ENCODE measurements around the gene IFNA6.
A peak's percentile ranks its signal among the peaks of the same experiment; 100 is the strongest.

Gene IFNA6

GRCh38 chr9:21362287-21362686, 11.6 kb upstream of the IFNA6 start:
- TF ChIP-seq CTCF (IDR thresholded peaks at IDR 0.05; ENCODE audit: insufficient read depth, low read length, poor library complexity, severe bottlenecking): no peak
- DNase-seq (ENCODE audit: extremely low read depth, insufficient read length): no peak
- Histone ChIP-seq H3K4me3 (replicated peaks; ENCODE audit: low read depth, low read length) (no peak overlapping the region), H3K27me3 (replicated peaks; ENCODE audit: control insufficient read depth, insufficient read depth, low read length) (no peaks in the 10 kb centered on the region), H3K36me3 (ENCODE audit: control insufficient read depth, insufficient read depth, low read length) (no peaks in the 10 kb centered on the region)

- Histone ChIP-seq H3K36me3 (ENCODE audit: control insufficient read depth, insufficient read depth, low read length) (no peaks in the 10 kb centered on the region), H3K4me3 (replicated peaks; ENCODE audit: low read depth, low read length) (no peak overlapping the region), H3K27me3 (replicated peaks; ENCODE audit: control insufficient read depth, insufficient read depth, low read length) (no peaks in the 10 kb centered on the region)
- TF ChIP-seq CTCF (IDR thresholded peaks at IDR 0.05; ENCODE audit: insufficient read depth, low read length, poor library complexity, severe bottlenecking): no peak
- peak; percentile 68 for DNase-seq (ENCODE audit: extremely low read depth, insufficient read length)
These were observed 7.1 kb upstream of the IFNA6 start for GRCh38 chr9:21357479-21358460.

GRCh38 chr9:21348430-21348970, 2.2 kb downstream of the IFNA6 start:
- TF ChIP-seq CTCF (IDR thresholded peaks at IDR 0.05; ENCODE audit: insufficient read depth, low read length, poor library complexity, severe bottlenecking): no peak
- Histone ChIP-seq H3K27me3 (replicated peaks; ENCODE audit: control insufficient read depth, insufficient read depth, low read length) (no peaks in the 10 kb centered on the region), H3K36me3 (ENCODE audit: control insufficient read depth, insufficient read depth, low read length) (no peaks in the 10 kb centered on the region), H3K4me3 (replicated peaks; ENCODE audit: low read depth, low read length) (no peak overlapping the region)
- DNase-seq (ENCODE audit: extremely low read depth, insufficient read length): no peak

DNA sequence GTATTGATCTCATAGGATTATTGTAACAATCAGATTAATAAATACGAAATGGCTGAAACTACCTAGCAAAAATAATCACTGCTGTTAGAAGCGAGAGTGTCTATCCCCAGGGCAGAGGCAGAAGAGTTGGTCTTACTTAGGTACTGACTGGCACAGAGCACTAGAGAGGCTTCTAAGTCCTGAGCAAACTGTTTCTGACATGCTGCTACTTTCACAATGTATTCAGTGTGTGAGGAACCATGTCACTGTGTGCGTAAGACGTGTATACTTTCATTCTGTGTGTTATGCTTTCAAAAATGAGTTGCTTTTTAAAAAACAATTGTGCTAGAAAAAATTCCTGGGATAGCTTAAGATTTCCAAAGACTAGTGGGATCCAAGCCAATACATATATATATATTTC, 10.0 kb downstream of the IFNA6 start:
- Histone ChIP-seq H3K27me3 (replicated peaks; ENCODE audit: control insufficient read depth, insufficient read depth, low read length) (no peaks in the 10 kb centered on the region), H3K36me3 (ENCODE audit: control insufficient read depth, insufficient read depth, low read length) (no peaks in the 10 kb centered on the region), H3K4me3 (replicated peaks; ENCODE audit: low read depth, low read length) (no peak overlapping the region)

DNA sequence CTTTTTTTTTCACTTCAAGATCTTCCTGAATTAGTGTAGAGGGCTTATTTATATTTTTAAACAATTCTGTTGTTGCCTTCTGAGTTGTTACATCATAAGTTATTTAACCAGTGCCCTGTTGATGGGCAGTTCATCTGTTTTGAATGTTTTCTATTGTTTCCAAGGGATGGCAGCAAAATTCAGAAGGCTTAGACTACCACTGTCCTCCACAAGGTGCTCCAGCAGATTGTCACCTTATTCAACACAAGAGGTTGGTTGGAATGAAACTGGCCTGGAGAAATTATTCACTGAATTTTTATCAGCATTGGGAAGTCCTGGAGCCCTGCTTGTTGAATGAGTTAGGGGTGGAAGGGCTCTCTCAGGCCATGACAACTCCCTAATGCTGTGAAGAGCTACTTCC, 14.2 kb downstream of the IFNA6 start:
- H3K36me3 ChIP-seq (ENCODE audit: control insufficient read depth, insufficient read depth, low read length): peaks cover 2% of the 10 kb centered on the region
- no peaks in the 10 kb centered on the region for H3K27me3 ChIP-seq (replicated peaks; ENCODE audit: control insufficient read depth, insufficient read depth, low read length)
- no peak for DNase-seq (ENCODE audit: extremely low read depth, insufficient read length)
- H3K4me3 ChIP-seq (replicated peaks; ENCODE audit: low read depth, low read length): no peak overlapping the region
- TF ChIP-seq CTCF (IDR thresholded peaks at IDR 0.05; ENCODE audit: insufficient read depth, low read length, poor library complexity, severe bottlenecking): no peak

More for the DNA sequence above, 10.0 kb downstream of the IFNA6 start:
- no peak for DNase-seq (ENCODE audit: extremely low read depth, insufficient read length)
- no peak for TF ChIP-seq CTCF (IDR thresholded peaks at IDR 0.05; ENCODE audit: insufficient read depth, low read length, poor library complexity, severe bottlenecking)

All from GM06990 (cell line).